Endodermal cell (in vitro differentiated cells): Measurements from ENCODE around the gene CMTM6. TPM values are rescaled to one million over a fixed set of nuclear protein-coding genes. Genes with fewer than 3 reads are reported as not detected.
A peak's percentile ranks its signal among the peaks of the same experiment; 100 is the strongest.

Experiments
- DNase-seq: peaks from one replicate; pipeline ENCODE4 v3.0.0-alpha.2; 2017
- H3K27ac ChIP-seq: 2 replicates; pipeline ENCODE4 v1.5.1; 2013; ENCODE audit warnings: mild to moderate bottlenecking, low read depth, low read length, moderate library complexity
- H3K27me3 ChIP-seq: 2 replicates; pipeline ENCODE4 v1.6.1; 2013; ENCODE audit warnings: mild to moderate bottlenecking, low read length, moderate library complexity; ENCODE audit not compliant: insufficient read depth, control insufficient read depth, poor library complexity, severe bottlenecking
- H3K36me3 ChIP-seq: 2 replicates; pipeline ENCODE4 v1.7.0; 2013; ENCODE audit warnings: mild to moderate bottlenecking, low read length, moderate library complexity; ENCODE audit not compliant: control insufficient read depth, insufficient read depth
- H3K4me1 ChIP-seq: one replicate; pipeline ENCODE4 v1.7.0; 2013; ENCODE audit warnings: low read length; ENCODE audit not compliant: control insufficient read depth, insufficient read depth
- H3K4me3 ChIP-seq: 2 replicates; pipeline ENCODE4 v1.5.1; 2013; ENCODE audit warnings: mild to moderate bottlenecking, low read length, moderate library complexity
- H3K9ac ChIP-seq: 2 replicates; pipeline ENCODE4 v1.6.1; 2013; ENCODE audit warnings: mild to moderate bottlenecking, low read length, moderate library complexity; ENCODE audit not compliant: poor library complexity, severe bottlenecking; ENCODE audit errors: extremely low read depth
- H3K9me3 ChIP-seq: 2 replicates; pipeline ENCODE4 v1.6.1; 2013; ENCODE audit warnings: mild to moderate bottlenecking, low read length, moderate library complexity; ENCODE audit not compliant: control insufficient read depth
- H3K27ac Mint-ChIP-seq: 2 replicates; pipeline ENCODE4 v1.8.0; 2020; ENCODE audit warnings: mixed read lengths
- H3K27me3 Mint-ChIP-seq: 2 replicates; pipeline ENCODE4 v1.8.0; 2021; ENCODE audit warnings: mild to moderate bottlenecking, mixed read lengths; ENCODE audit not compliant: insufficient read depth
- H3K36me3 Mint-ChIP-seq: 2 replicates; pipeline ENCODE4 v1.8.0; 2020; ENCODE audit warnings: low read depth, mixed read lengths
- H3K4me1 Mint-ChIP-seq: 2 replicates; pipeline ENCODE4 v1.8.0; 2020; ENCODE audit warnings: mixed read lengths
- H3K4me3 Mint-ChIP-seq: 2 replicates; pipeline ENCODE4 v1.8.0; 2020; ENCODE audit warnings: mild to moderate bottlenecking, moderate library complexity, mixed read lengths
- H3K9me3 Mint-ChIP-seq: 2 replicates; pipeline ENCODE4 v1.8.0; 2020; ENCODE audit warnings: mild to moderate bottlenecking, mixed read lengths
- WGBS, 2 experiments: methylation state at CpG; one replicate each; pipeline versions ENCODE4 v1.1.5 to v1.1.7; 2013; ENCODE audit warnings: missing lambda C conversion rate in 2 of 2, mixed read lengths in 1 of 2; ENCODE audit not compliant: insufficient coverage in 1 of 2, insufficient read length in 1 of 2; 5-methylcytosine and 5-hydroxymethylcytosine counted together
- total RNA-seq, 2 donors: library from RNA; stranded (reverse); fragmentation: NEBNext Ultra II Directional in 1 of 2; extraction: Animal tissue kit (Norgen Biotek cat#: 25700) in 1 of 2; gene quantifications; 2 replicates in 1 of 2; 3 replicates in 1 of 2; pipeline ENCODE4 v1.2.1, GENCODE V29; 2021
- TF ChIP-seq, protein P1 (sequence below): fragments of 200-600 bp; sonication (generic); conservative IDR thresholded peaks from 2 replicates; pipeline ENCODE4 v1.5.0; 2021; ENCODE audit warnings: antibody characterized with exemption, mild to moderate bottlenecking

The CMTM6 gene
- total RNA-seq, 2 donors from 2014 or later: 58.3 to 62.4 TPM

DNA sequence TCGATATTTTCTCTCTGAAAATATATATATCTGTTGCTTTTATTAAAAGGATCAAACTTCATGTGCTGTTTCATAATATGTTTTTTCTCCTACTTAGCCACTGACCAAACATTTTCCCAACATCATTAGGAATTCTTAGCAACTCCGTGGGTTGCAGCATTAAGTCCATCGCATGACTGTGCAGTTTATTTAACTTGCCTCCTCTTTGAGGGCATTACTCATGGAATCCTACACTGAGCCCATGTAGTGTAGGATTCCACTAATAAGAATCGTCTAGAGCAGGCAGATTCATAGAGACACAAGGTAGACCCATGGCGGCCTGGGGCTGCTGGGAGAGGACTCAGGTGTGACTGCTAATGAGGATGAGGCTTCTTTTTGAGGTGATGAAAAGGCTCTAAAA, 49.3 kb downstream of the CMTM6 start:
- H3K4me3 Mint-ChIP-seq: no peak overlapping the region
- H3K36me3 Mint-ChIP-seq: peaks cover 7% of the 10 kb centered on the region
- no peak overlapping the region for H3K27ac Mint-ChIP-seq
- no peak for DNase-seq
- Histone ChIP-seq H3K27me3 (peaks cover 85% of the 10 kb centered on the region), H3K36me3 (no peaks in the 10 kb centered on the region), H3K4me1 (peaks cover 6% of the 10 kb centered on the region), H3K9ac (no peak overlapping the region), H3K27ac (no peak overlapping the region), H3K4me3 (no peak overlapping the region), H3K9me3 (no peaks in the 10 kb centered on the region)
- peaks cover 63% of the 10 kb centered on the region for H3K27me3 Mint-ChIP-seq
- H3K9me3 Mint-ChIP-seq: no peaks in the 10 kb centered on the region
- peaks cover 38% of the 10 kb centered on the region for H3K4me1 Mint-ChIP-seq
- 95 to 98% methylated on average over 4 of the region's 5 CpGs for WGBS, 2 experiments
- TF ChIP-seq, protein P1, sequence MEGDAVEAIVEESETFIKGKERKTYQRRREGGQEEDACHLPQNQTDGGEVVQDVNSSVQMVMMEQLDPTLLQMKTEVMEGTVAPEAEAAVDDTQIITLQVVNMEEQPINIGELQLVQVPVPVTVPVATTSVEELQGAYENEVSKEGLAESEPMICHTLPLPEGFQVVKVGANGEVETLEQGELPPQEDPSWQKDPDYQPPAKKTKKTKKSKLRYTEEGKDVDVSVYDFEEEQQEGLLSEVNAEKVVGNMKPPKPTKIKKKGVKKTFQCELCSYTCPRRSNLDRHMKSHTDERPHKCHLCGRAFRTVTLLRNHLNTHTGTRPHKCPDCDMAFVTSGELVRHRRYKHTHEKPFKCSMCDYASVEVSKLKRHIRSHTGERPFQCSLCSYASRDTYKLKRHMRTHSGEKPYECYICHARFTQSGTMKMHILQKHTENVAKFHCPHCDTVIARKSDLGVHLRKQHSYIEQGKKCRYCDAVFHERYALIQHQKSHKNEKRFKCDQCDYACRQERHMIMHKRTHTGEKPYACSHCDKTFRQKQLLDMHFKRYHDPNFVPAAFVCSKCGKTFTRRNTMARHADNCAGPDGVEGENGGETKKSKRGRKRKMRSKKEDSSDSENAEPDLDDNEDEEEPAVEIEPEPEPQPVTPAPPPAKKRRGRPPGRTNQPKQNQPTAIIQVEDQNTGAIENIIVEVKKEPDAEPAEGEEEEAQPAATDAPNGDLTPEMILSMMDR: no peak

DNA sequence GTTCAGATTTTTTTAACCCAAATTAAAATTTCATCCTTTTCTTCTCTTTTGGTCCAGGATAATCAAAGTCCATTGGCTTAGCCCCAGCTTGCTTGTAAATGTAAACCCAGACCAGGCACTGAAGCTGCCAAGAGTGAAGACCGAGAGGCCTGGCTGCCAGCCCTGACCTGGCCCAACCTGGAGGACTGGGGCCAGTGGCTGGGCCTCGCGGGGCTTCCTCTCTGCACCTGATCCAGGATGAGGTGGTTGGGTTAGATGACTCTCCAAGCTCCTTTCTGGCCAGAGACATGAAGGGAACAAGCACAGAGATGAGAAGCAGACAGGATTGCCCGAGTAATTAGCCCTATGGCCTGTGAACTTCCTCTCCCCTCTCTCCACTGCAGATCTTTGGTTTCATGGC, 50.6 kb downstream of the CMTM6 start:
- H3K27me3 Mint-ChIP-seq: peaks cover 52% of the 10 kb centered on the region
- peaks cover 8% of the 10 kb centered on the region for H3K4me1 ChIP-seq

GRCh38 chr3:32450992-32451659, 51.5 kb downstream of the CMTM6 start:
- H3K9ac ChIP-seq: no peak overlapping the region
- no peak overlapping the region for H3K4me3 ChIP-seq
- no peak for DNase-seq
- peaks cover 63% of the 10 kb centered on the region for H3K27me3 ChIP-seq
- H3K9me3 ChIP-seq: no peaks in the 10 kb centered on the region
- H3K4me1 ChIP-seq: peaks cover 8% of the 10 kb centered on the region
- TF ChIP-seq, protein P1: no peak
- Mint-ChIP-seq H3K9me3 (no peaks in the 10 kb centered on the region), H3K4me3 (no peak overlapping the region), H3K27me3 (peaks cover 44% of the 10 kb centered on the region), H3K4me1 (peaks cover 29% of the 10 kb centered on the region), H3K27ac (no peak overlapping the region), H3K36me3 (peaks cover 5% of the 10 kb centered on the region)
- peak overlapping the region; percentile 13 for H3K27ac ChIP-seq
- 88 to 92% methylated on average over 9 to 12 of the region's 12 CpGs for WGBS, 2 experiments
- H3K36me3 ChIP-seq: no peaks in the 10 kb centered on the region

More for the DNA sequence above, 50.6 kb downstream of the CMTM6 start:
- Histone ChIP-seq H3K4me3 (no peak overlapping the region), H3K9me3 (no peaks in the 10 kb centered on the region), H3K27ac (no peak overlapping the region), H3K9ac (no peak overlapping the region), H3K27me3 (peaks cover 72% of the 10 kb centered on the region), H3K36me3 (no peaks in the 10 kb centered on the region)
- no peaks in the 10 kb centered on the region for H3K9me3 Mint-ChIP-seq
- H3K27ac Mint-ChIP-seq: no peak overlapping the region
- TF ChIP-seq, protein P1: no peak
- 95 to 100% methylated on average over 2 to 4 of the region's 4 CpGs for WGBS, 2 experiments
- H3K4me3 Mint-ChIP-seq: no peak overlapping the region
- no peak for DNase-seq
- peaks cover 38% of the 10 kb centered on the region for H3K4me1 Mint-ChIP-seq
- peaks cover 5% of the 10 kb centered on the region for H3K36me3 Mint-ChIP-seq
